Inferior parietal cortex (tissue), 1 donor: Measurements from ENCODE around the gene PHACTR1.

ENCODE experiments used
- DNase-seq: peaks from one replicate; pipeline ENCODE4 v3.0.0-alpha.2; 2016; ENCODE audit errors: extremely low spot score

PHACTR1 gene

GRCh38 chr6:13261464-13261994 lies 545.0 kb downstream of the PHACTR1 start:
- no peak for DNase-seq

GRCh38 chr6:13262302-13263230 lies 546.0 kb downstream of the PHACTR1 start:
- DNase-seq, result no peak

GRCh38 chr6:13263669-13264068 lies 547.1 kb downstream of the PHACTR1 start:
- no peak for DNase-seq

GRCh38 chr6:13267142-13267651 lies 550.6 kb downstream of the PHACTR1 start:
- no peak for DNase-seq

GRCh38 chr6:13268913-13269518 lies 552.4 kb downstream of the PHACTR1 start:
- DNase-seq, result no peak

GRCh38 chr6:13272131-13273046 lies 555.8 kb downstream of the PHACTR1 start:
- DNase-seq, result no peak

- no peak for DNase-seq
Observed at GRCh38 chr6:13273202-13273930, 556.8 kb downstream of the PHACTR1 start.

- DNase-seq, result no peak
Observed at GRCh38 chr6:13273931-13274706, 557.6 kb downstream of the PHACTR1 start.

- no peak for DNase-seq
Observed at GRCh38 chr6:13274707-13275434, 558.3 kb downstream of the PHACTR1 start.

- DNase-seq, result no peak
Observed at GRCh38 chr6:13275435-13275989, 558.9 kb downstream of the PHACTR1 start.

- no peak for DNase-seq
Observed at GRCh38 chr6:13277231-13277630, 560.7 kb downstream of the PHACTR1 start.

GRCh38 chr6:13278164-13278563 lies 561.6 kb downstream of the PHACTR1 start:
- no peak for DNase-seq

- DNase-seq, result no peak
Observed at GRCh38 chr6:13278991-13279390, 562.4 kb downstream of the PHACTR1 start.

- DNase-seq, result no peak
Observed at GRCh38 chr6:13280254-13280653, 563.7 kb downstream of the PHACTR1 start.

- DNase-seq, result no peak
Observed at GRCh38 chr6:13281686-13282085, 565.1 kb downstream of the PHACTR1 start.

- no peak for DNase-seq
Observed at GRCh38 chr6:13282393-13283069, 566.0 kb downstream of the PHACTR1 start.

GRCh38 chr6:13283331-13283730 lies 566.8 kb downstream of the PHACTR1 start:
- DNase-seq, result no peak

GRCh38 chr6:13284646-13285045 lies 568.1 kb downstream of the PHACTR1 start:
- DNase-seq, result no peak
